H9 (cell line): Measurements from ENCODE around the gene R3HDM4. TPM values are rescaled to one million over a fixed set of nuclear protein-coding genes. Genes with fewer than 3 reads are reported as not detected.

Source experiments
- DNase-seq: peaks from one replicate; pipeline ENCODE4 v3.0.0-alpha.2; 2017
- H2AFZ ChIP-seq: one replicate; pipeline ENCODE4 v1.6.1; 2013; ENCODE audit warnings: mild to moderate bottlenecking, low read length, control low read depth, moderate library complexity
- H2AK5ac ChIP-seq: 2 replicates; pipeline ENCODE4 v1.6.1; 2013; ENCODE audit warnings: low read length, control low read depth, mixed read lengths; ENCODE audit not compliant: insufficient read length
- H2BK120ac ChIP-seq: one replicate; pipeline ENCODE4 v1.6.1; 2013; ENCODE audit warnings: low read depth, mild to moderate bottlenecking, low read length, control low read depth, inconsistent platforms; ENCODE audit not compliant: poor library complexity, severe bottlenecking
- H2BK12ac ChIP-seq: 2 replicates; pipeline ENCODE4 v1.6.1; 2013; ENCODE audit warnings: low read length, control low read depth, mixed read lengths, low read depth; ENCODE audit not compliant: insufficient read length
- H2BK15ac ChIP-seq: 2 replicates; pipeline ENCODE4 v1.6.1; 2013; ENCODE audit warnings: low read depth, low read length, control low read depth
- H2BK20ac ChIP-seq: one replicate; pipeline ENCODE4 v1.6.1; 2013; ENCODE audit warnings: low read depth, mild to moderate bottlenecking, low read length, control low read depth, inconsistent platforms; ENCODE audit not compliant: poor library complexity, severe bottlenecking
- H2BK5ac ChIP-seq: 2 replicates; pipeline ENCODE4 v1.6.1; 2013; ENCODE audit warnings: low read length, control low read depth, mixed read lengths; ENCODE audit not compliant: insufficient read length
- H3K14ac ChIP-seq: 2 replicates; pipeline ENCODE4 v1.6.1; 2013; ENCODE audit warnings: low read length, control low read depth; ENCODE audit not compliant: insufficient read depth
- H3K18ac ChIP-seq: 2 replicates; pipeline ENCODE4 v1.6.1; 2013; ENCODE audit warnings: low read depth, mild to moderate bottlenecking, mixed read lengths, low read length, control low read depth; ENCODE audit not compliant: insufficient read length
- H3K23ac ChIP-seq: 2 replicates; pipeline ENCODE4 v1.6.1; 2013; ENCODE audit warnings: low read length, control low read depth, mixed read lengths, low read depth; ENCODE audit not compliant: insufficient read length
- H3K23me2 ChIP-seq: 2 replicates; pipeline ENCODE4 v1.6.1; 2013; ENCODE audit warnings: low read depth, mild to moderate bottlenecking, mixed read lengths, low read length, control low read depth; ENCODE audit not compliant: insufficient read length, poor library complexity, severe bottlenecking
- H3K27ac ChIP-seq: 2 replicates; pipeline ENCODE4 v1.5.1; 2013; ENCODE audit warnings: low read length, control low read depth, mixed read lengths, low read depth; ENCODE audit not compliant: insufficient read length
- H3K27me3 ChIP-seq: 2 replicates; pipeline ENCODE4 v1.6.1; 2013; ENCODE audit warnings: low read length, control low read depth, inconsistent platforms; ENCODE audit not compliant: insufficient read depth
- H3K4ac ChIP-seq: 2 replicates; pipeline ENCODE4 v1.6.1; 2013; ENCODE audit warnings: low read depth, mild to moderate bottlenecking, control low read depth, inconsistent platforms, low read length, moderate library complexity
- H3K4me1 ChIP-seq: 2 replicates; pipeline ENCODE4 v1.6.1; 2013; ENCODE audit warnings: low read length, control low read depth, inconsistent platforms; ENCODE audit not compliant: insufficient read depth
- H3K4me2 ChIP-seq: 2 replicates; pipeline ENCODE4 v1.6.1; 2013; ENCODE audit warnings: low read length, control low read depth, mixed read lengths; ENCODE audit not compliant: insufficient read length, insufficient read depth
- H3K56ac ChIP-seq: 2 replicates; pipeline ENCODE4 v1.6.1; 2013; ENCODE audit warnings: low read depth, mild to moderate bottlenecking, mixed read lengths, low read length, control low read depth; ENCODE audit not compliant: insufficient read length
- H3K79me1 ChIP-seq: 2 replicates; pipeline ENCODE4 v1.6.1; 2013; ENCODE audit warnings: low read depth, mild to moderate bottlenecking, moderate library complexity, low read length, control low read depth, inconsistent platforms; ENCODE audit not compliant: insufficient read depth, poor library complexity, severe bottlenecking
- H3K79me2 ChIP-seq: 2 replicates; pipeline ENCODE4 v1.6.1; 2013; ENCODE audit warnings: low read length, control low read depth, inconsistent platforms; ENCODE audit not compliant: insufficient read depth
- H3K9ac ChIP-seq: 2 replicates; pipeline ENCODE4 v1.6.1; 2013; ENCODE audit warnings: low read length, control low read depth, mixed read lengths; ENCODE audit not compliant: insufficient read length; ENCODE audit errors: extremely low read depth
- H3K9me3 ChIP-seq: one replicate; pipeline ENCODE4 v1.6.1; 2013; ENCODE audit warnings: low read depth, low read length, inconsistent platforms; ENCODE audit not compliant: control insufficient read depth
- H3T11ph ChIP-seq: one replicate; pipeline ENCODE4 v1.6.1; 2013; ENCODE audit warnings: mild to moderate bottlenecking, low read length, control low read depth, inconsistent platforms
- H4K20me1 ChIP-seq: one replicate; pipeline ENCODE4 v1.6.1; 2013; ENCODE audit not compliant: control insufficient read depth, insufficient read length, insufficient read depth
- H4K5ac ChIP-seq: 2 replicates; pipeline ENCODE4 v1.6.1; 2013; ENCODE audit warnings: low read depth, mild to moderate bottlenecking, mixed read lengths, low read length, control low read depth; ENCODE audit not compliant: insufficient read length
- H4K8ac ChIP-seq: replicated peaks from 2 replicates; pipeline ENCODE4 v1.6.1; 2013; ENCODE audit warnings: low read length, control low read depth, mixed read lengths, low read depth; ENCODE audit not compliant: insufficient read length
- H4K91ac ChIP-seq: 2 replicates; pipeline ENCODE4 v1.6.1; 2013; ENCODE audit warnings: low read depth, mild to moderate bottlenecking, moderate library complexity, mixed read lengths, low read length, control low read depth; ENCODE audit not compliant: insufficient read length
- H3K27ac Mint-ChIP-seq, 3 experiments: 2 replicates in 2 of 3; 3 replicates in 1 of 3; pipeline ENCODE4 v1.8.0; 2020 to 2021; ENCODE audit warnings: mixed read lengths in 3 of 3, mild to moderate bottlenecking in 1 of 3, moderate library complexity in 1 of 3
- H3K27me3 Mint-ChIP-seq: 2 replicates; pipeline ENCODE4 v1.8.0; 2021; ENCODE audit warnings: low read depth, mild to moderate bottlenecking, moderate library complexity, mixed read lengths
- H3K36me3 Mint-ChIP-seq, 3 experiments: 2 replicates in 2 of 3; 3 replicates in 1 of 3; pipeline ENCODE4 v1.8.0; 2020 to 2021; ENCODE audit warnings: low read depth in 3 of 3, mixed read lengths in 3 of 3; ENCODE audit not compliant: insufficient read depth in 1 of 3
- H3K4me1 Mint-ChIP-seq, 2 experiments: 2 replicates each; pipeline ENCODE4 v1.8.0; 2020; ENCODE audit warnings: mixed read lengths in 2 of 2
- H3K4me3 Mint-ChIP-seq, 2 experiments: 2 replicates in 1 of 2; 3 replicates in 1 of 2; pipeline ENCODE4 v1.8.0; 2020 to 2021; ENCODE audit warnings: mild to moderate bottlenecking in 2 of 2, mixed read lengths in 2 of 2, moderate library complexity in 1 of 2
- H3K9me3 Mint-ChIP-seq, 2 experiments: 2 replicates in 1 of 2; 3 replicates in 1 of 2; pipeline ENCODE4 v1.8.0; 2020; ENCODE audit warnings: mild to moderate bottlenecking in 2 of 2, mixed read lengths in 2 of 2, moderate library complexity in 1 of 2
- WGBS: extraction: QIAGEN DNeasy Blood & Tissue Kit; methylation state at CpG from one replicate; pipeline ENCODE4 v1.1.7; 2013; ENCODE audit warnings: missing lambda C conversion rate, low lambda C conversion rate, mixed read lengths; ENCODE audit not compliant: insufficient read length; ENCODE audit errors: extremely low coverage; 5-methylcytosine and 5-hydroxymethylcytosine counted together
- long read RNA-seq: library from polyadenylated mRNA; unstranded; transcript quantifications from one replicate; pipeline ENCODE4 v2.0.0, GENCODE V29; 2020
- total RNA-seq: library from RNA; stranded (reverse); gene quantifications from 2 replicates; pipeline ENCODE4 v1.2.1, GENCODE V29; 2021
- TF ChIP-seq, protein P1 (sequence below): fragments of 200-600 bp; sonication (generic); conservative IDR thresholded peaks from 3 replicates; pipeline ENCODE4 v1.8.0; 2021; ENCODE audit warnings: antibody characterized with exemption, mild to moderate bottlenecking

R3HDM4 gene
- 66.2 and 66.4 TPM in 2 replicates for total RNA-seq
- long read RNA-seq, transcript R3HDM4-201 (8 exons, 1,815 nt): major isoform, 8 of 10 reads
- long read RNA-seq, partial matches to known transcripts: 0 of 10 reads
- long read RNA-seq, other reads (novel, unspliced or antisense): 2 of 10 reads

- no peak within 1 kb of the TSS for H3K9ac ChIP-seq
- no peak within 1 kb of the TSS for H2BK120ac ChIP-seq
- no peak within 1 kb of the TSS for H3K27ac Mint-ChIP-seq
- no peak within 1 kb of the TSS for H2BK15ac ChIP-seq
- H2BK12ac ChIP-seq: no peak within 1 kb of the TSS
- no peak within 1 kb of the TSS for H2BK20ac ChIP-seq
- H2BK5ac ChIP-seq: no peak within 1 kb of the TSS
- H3K18ac ChIP-seq: no peak within 1 kb of the TSS
- WGBS: no CpG with 5 or more reads among the region's 76 CpGs
- no peak within 1 kb of the TSS for H3T11ph ChIP-seq
- peaks cover 3% of the 10 kb centered on the region for H3K79me1 ChIP-seq
- no peak within 1 kb of the TSS for H3K56ac ChIP-seq
- H2AFZ ChIP-seq: no peak within 1 kb of the TSS
- H3K36me3 Mint-ChIP-seq: peaks cover 0 to 12% (median 5%) of the 10 kb centered on the region in 3 experiments; a peak in 3 of 7 replicates
- no peak within 1 kb of the TSS for H2AK5ac ChIP-seq
- H3K79me2 ChIP-seq: peaks cover 2% of the 10 kb centered on the region; the same call in 1 of the 2 replicates
- no peaks in the 10 kb centered on the region for H3K4me1 ChIP-seq
- no peak within 1 kb of the TSS for H3K4ac ChIP-seq
- no peak within 1 kb of the TSS for H4K8ac ChIP-seq
- peak within 1 kb of the TSS; percentile 71; the same call in 1 of the 2 replicates for H3K14ac ChIP-seq
- H3K9me3 ChIP-seq: no peaks in the 10 kb centered on the region
- H3K27me3 Mint-ChIP-seq: peaks cover 39% of the 10 kb centered on the region
- H3K9me3 Mint-ChIP-seq: peaks cover 0 to 3% of the 10 kb centered on the region in 2 experiments; a peak in 1 of 5 replicates
- no peak within 1 kb of the TSS for H4K91ac ChIP-seq
- peaks cover 0 to 13% of the 10 kb centered on the region in 2 experiments; a peak in 2 of 4 replicates for H3K4me1 Mint-ChIP-seq
- H3K23ac ChIP-seq: no peak within 1 kb of the TSS
- H3K23me2 ChIP-seq: peaks cover 22% of the 10 kb centered on the region
- no peak within 1 kb of the TSS for H3K27ac ChIP-seq
- no peak within 1 kb of the TSS for H4K5ac ChIP-seq
- H3K4me3 Mint-ChIP-seq: peak within 1 kb of the TSS; percentile 75 to 87
- H3K4me2 ChIP-seq: peak within 1 kb of the TSS; percentile 42
- no peaks in the 10 kb centered on the region; the same call in 1 of the 2 replicates for H3K27me3 ChIP-seq
- peak; percentile 62 for DNase-seq
- TF ChIP-seq, protein P1, sequence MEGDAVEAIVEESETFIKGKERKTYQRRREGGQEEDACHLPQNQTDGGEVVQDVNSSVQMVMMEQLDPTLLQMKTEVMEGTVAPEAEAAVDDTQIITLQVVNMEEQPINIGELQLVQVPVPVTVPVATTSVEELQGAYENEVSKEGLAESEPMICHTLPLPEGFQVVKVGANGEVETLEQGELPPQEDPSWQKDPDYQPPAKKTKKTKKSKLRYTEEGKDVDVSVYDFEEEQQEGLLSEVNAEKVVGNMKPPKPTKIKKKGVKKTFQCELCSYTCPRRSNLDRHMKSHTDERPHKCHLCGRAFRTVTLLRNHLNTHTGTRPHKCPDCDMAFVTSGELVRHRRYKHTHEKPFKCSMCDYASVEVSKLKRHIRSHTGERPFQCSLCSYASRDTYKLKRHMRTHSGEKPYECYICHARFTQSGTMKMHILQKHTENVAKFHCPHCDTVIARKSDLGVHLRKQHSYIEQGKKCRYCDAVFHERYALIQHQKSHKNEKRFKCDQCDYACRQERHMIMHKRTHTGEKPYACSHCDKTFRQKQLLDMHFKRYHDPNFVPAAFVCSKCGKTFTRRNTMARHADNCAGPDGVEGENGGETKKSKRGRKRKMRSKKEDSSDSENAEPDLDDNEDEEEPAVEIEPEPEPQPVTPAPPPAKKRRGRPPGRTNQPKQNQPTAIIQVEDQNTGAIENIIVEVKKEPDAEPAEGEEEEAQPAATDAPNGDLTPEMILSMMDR: no peak
- H4K20me1 ChIP-seq: no peaks in the 10 kb centered on the region
These were observed at the start of gene R3HDM4 for GRCh38 chr19:913080-913748. Gene R3HDM4, minus strand, starts transcription at chr19:913219. Its CDS starts 62 bp downstream, at chr19:913157.
